Chondrocyte (in vitro differentiated cells): ENCODE measurements around the gene OR13C3. TPM values are rescaled to one million over a fixed set of nuclear protein-coding genes. Genes with fewer than 3 reads are reported as not detected.
"Not testable (repeated sequence)": the region's sequence is repeated elsewhere in the genome, so short reads cannot be mapped to it uniquely, and the experiment has no call there.

ENCODE experiments used
- DNase-seq: peaks from one replicate; pipeline ENCODE4 v3.0.0; 2021; ENCODE audit warnings: mixed read lengths, low spot score
- H3K27ac Mint-ChIP-seq: one replicate; pipeline ENCODE4 v1.8.0; 2021; ENCODE audit warnings: mild to moderate bottlenecking, moderate library complexity, mixed read lengths; ENCODE audit not compliant: unreplicated experiment
- H3K27me3 Mint-ChIP-seq: 2 replicates; pipeline ENCODE4 v1.8.0; 2021; ENCODE audit warnings: low read depth, mixed read lengths
- H3K36me3 Mint-ChIP-seq: 2 replicates; pipeline ENCODE4 v1.8.0; 2021; ENCODE audit warnings: low read depth, mixed read lengths
- H3K4me1 Mint-ChIP-seq: 2 replicates; pipeline ENCODE4 v1.8.0; 2021; ENCODE audit warnings: low read depth, mild to moderate bottlenecking, mixed read lengths
- H3K4me3 Mint-ChIP-seq: one replicate; pipeline ENCODE4 v1.8.0; 2021; ENCODE audit warnings: mild to moderate bottlenecking, moderate library complexity, mixed read lengths; ENCODE audit not compliant: unreplicated experiment
- H3K9me3 Mint-ChIP-seq: 2 replicates; pipeline ENCODE4 v1.8.0; 2021; ENCODE audit warnings: low read depth, mixed read lengths
- CTCF ChIP-seq: fragments of 200-600 bp; sonication (generic); IDR thresholded peaks from 2 replicates; pipeline ENCODE4 v1.5.0; 2021; ENCODE audit warnings: antibody characterized with exemption, mild to moderate bottlenecking, moderate library complexity
- total RNA-seq: library from RNA; stranded (reverse); gene quantifications from 3 replicates; pipeline ENCODE4 v1.2.1, GENCODE V29; 2021

Gene OR13C3
- total RNA-seq, 1 donor from 2014 or later, result not detected

- Mint-ChIP-seq H3K9me3 (no peaks in the 10 kb centered on the region), H3K4me1 (no peaks in the 10 kb centered on the region), H3K4me3 (no peak overlapping the region), H3K36me3 (no peaks in the 10 kb centered on the region), H3K27me3 (peaks cover 18% of the 10 kb centered on the region), H3K27ac (no peak overlapping the region)
- TF ChIP-seq CTCF, result no peak
- DNase-seq, result no peak
Observed at GRCh38 chr9:104544644-104545043, 8.0 kb upstream of the OR13C3 start.

- H3K4me3 Mint-ChIP-seq, result no peak overlapping the region
- no peak for TF ChIP-seq CTCF
- H3K27ac Mint-ChIP-seq, result no peak overlapping the region
- H3K27me3 Mint-ChIP-seq, result peaks cover 15% of the 10 kb centered on the region
- H3K4me1 Mint-ChIP-seq, result no peaks in the 10 kb centered on the region
- no peaks in the 10 kb centered on the region for H3K9me3 Mint-ChIP-seq
- H3K36me3 Mint-ChIP-seq, result no peaks in the 10 kb centered on the region
- no peak for DNase-seq
Observed at GRCh38 chr9:104539275-104539674, 2.6 kb upstream of the OR13C3 start.

- Mint-ChIP-seq H3K36me3 (no peaks in the 10 kb centered on the region), H3K4me3 (no peak within 1 kb of the TSS), H3K9me3 (no peaks in the 10 kb centered on the region), H3K27me3 (peaks cover 9% of the 10 kb centered on the region), H3K4me1 (no peaks in the 10 kb centered on the region), H3K27ac (no peak within 1 kb of the TSS)
- no peak for TF ChIP-seq CTCF
- DNase-seq, result no peak
Observed at GRCh38 chr9:104527109-104527508, 9.5 kb downstream of the OR13C3 start, which contains the start of gene OR13C4. TSS of gene OR13C4 (minus strand) at chr9:104527209. CDS start at chr9:104527209, 0 bp downstream.

GRCh38 chr9:104520241-104520640, 16.4 kb downstream of the OR13C3 start:
- peaks cover 15% of the 10 kb centered on the region for H3K27me3 Mint-ChIP-seq
- not testable (repeated sequence) for H3K4me3 Mint-ChIP-seq, H3K4me1 Mint-ChIP-seq, H3K36me3 Mint-ChIP-seq, H3K9me3 Mint-ChIP-seq, H3K27ac Mint-ChIP-seq, DNase-seq

- no peak overlapping the region for H3K27ac Mint-ChIP-seq
- H3K9me3 Mint-ChIP-seq, result no peaks in the 10 kb centered on the region
- TF ChIP-seq CTCF, result no peak
- peaks cover 18% of the 10 kb centered on the region for H3K27me3 Mint-ChIP-seq
- H3K4me1 Mint-ChIP-seq, result no peaks in the 10 kb centered on the region
- H3K4me3 Mint-ChIP-seq, result no peak overlapping the region
- DNase-seq, result no peak
- H3K36me3 Mint-ChIP-seq, result no peaks in the 10 kb centered on the region
Observed at GRCh38 chr9:104514901-104515300, 21.8 kb downstream of the OR13C3 start.

- no peak for DNase-seq
- no peaks in the 10 kb centered on the region for H3K4me1 Mint-ChIP-seq
Observed at GRCh38 chr9:104506565-104506964, 30.1 kb downstream of the OR13C3 start.

More at GRCh38 chr9:104506565-104506964, 30.1 kb downstream of the OR13C3 start:
- Mint-ChIP-seq H3K36me3 (no peaks in the 10 kb centered on the region), H3K4me3 (no peak overlapping the region), H3K27me3 (peaks cover 9% of the 10 kb centered on the region), H3K27ac (no peak overlapping the region), H3K9me3 (no peaks in the 10 kb centered on the region)
- no peak for TF ChIP-seq CTCF
